Esophagus squamous epithelium (tissue), 5 donors: Measurements from ENCODE around the gene F2RL3. TPM values are rescaled to one million over a fixed set of nuclear protein-coding genes. Genes with fewer than 3 reads are reported as not detected.

Source experiments
- DNase-seq: peaks from one replicate; lab custom pipeline; 2025; lab: John Stamatoyannopoulos, UW
- H3K27ac ChIP-seq, 4 donors: fragments of 200-600 bp; sonication (generic); one replicate each; pipeline ENCODE4 v1.5.1; 2016 to 2019; ENCODE audit warnings: mild to moderate bottlenecking in 1 of 4
- H3K27me3 ChIP-seq, 4 donors: fragments of 200-600 bp; sonication (generic); 1 replicate in 3 of 4; 2 replicates in 1 of 4; pipeline versions ENCODE4 v1.5.1 to v1.6.0; 2017 to 2021; ENCODE audit warnings: antibody characterized with exemption in 1 of 4
- H3K36me3 ChIP-seq, 3 donors: fragments of 200-600 bp; sonication (generic); one replicate each; pipeline ENCODE4 v1.5.1; 2016 to 2019
- H3K4me1 ChIP-seq, 3 donors: fragments of 200-600 bp; sonication (generic); one replicate each; pipeline ENCODE4 v1.5.1; 2017 to 2019
- H3K4me3 ChIP-seq, 4 donors: fragments of 200-600 bp; sonication (generic); 1 replicate in 3 of 4; 2 replicates in 1 of 4; pipeline ENCODE4 v1.5.1; 2016 to 2019; ENCODE audit warnings: mild to moderate bottlenecking in 2 of 4, moderate library complexity in 1 of 4
- H3K9me3 ChIP-seq, 3 donors: fragments of 200-600 bp; sonication (generic); one replicate each; pipeline ENCODE4 v1.5.1; 2016 to 2019
- CTCF ChIP-seq, 6 experiments: fragments of 450-650 bp in 4 of 6; fragments of 200-600 bp in 2 of 6; sonication (generic) in 2 of 6; IDR thresholded peaks; one replicate each; pipeline ENCODE4 v1.5.1; 2016 to 2019; ENCODE audit warnings: antibody characterized with exemption in 6 of 6, mild to moderate bottlenecking in 4 of 6, moderate library complexity in 4 of 6
- POLR2A ChIP-seq, 4 donors: fragments of 450-650 bp; IDR thresholded peaks; one replicate each; pipeline ENCODE4 v1.6.1; 2017; ENCODE audit warnings: antibody characterized with exemption in 4 of 4, mild to moderate bottlenecking in 4 of 4, moderate library complexity in 3 of 4
- WGBS, 2 donors: methylation state at CpG; one replicate each; pipeline ENCODE4 v1.1.5; 2018; 5-methylcytosine and 5-hydroxymethylcytosine counted together
- intact Hi-C: fragments of 100-400 bp; cut with DNase I; formaldehyde crosslinking; loops from one replicate; pipeline ENCODE4 v1.15.0; 2022
- total RNA-seq, 4 donors: library from RNA; depleted of rRNA; stranded (reverse); fragments of >200 nt; gene quantifications; one replicate each; pipeline ENCODE4 v1.1.0, GENCODE V29; 2016
- donor health status: DM: yes; HTN: yes; CAD: no.

F2RL3 gene
- total RNA-seq, 4 donors from 2014 or later, result 0.27 to 1.1 (median 0.81) TPM

GRCh38 chr19:16917401-16917800 lies 28.6 kb downstream of the F2RL3 start:
- intact Hi-C loops, result no loop called here
- peaks cover 0 to 42% (median 36%) of the 10 kb centered on the region in 3 donors for H3K9me3 ChIP-seq
- TF ChIP-seq POLR2A (IDR thresholded peaks at IDR 0.05) (no peak), CTCF (IDR thresholded peaks at IDR 0.05) (no peak)
- H3K36me3 ChIP-seq, result no peaks in the 10 kb centered on the region
- 78 to 87% methylated on average over 7 of the region's 7 CpGs for WGBS, 2 donors
- peaks cover 0 to 18% (median 0%) of the 10 kb centered on the region in 3 donors for H3K4me1 ChIP-seq
- DNase-seq, result no peak
- H3K27me3 ChIP-seq, result peaks cover 0 to 17% (median 0%) of the 10 kb centered on the region in 4 donors
- no peak overlapping the region for H3K4me3 ChIP-seq
- H3K27ac ChIP-seq, result no peak overlapping the region

GRCh38 chr19:16919496-16919895 lies 30.7 kb downstream of the F2RL3 start:
- TF ChIP-seq POLR2A (IDR thresholded peaks at IDR 0.05) (no peak), CTCF (IDR thresholded peaks at IDR 0.05) (no peak)
- H3K27ac ChIP-seq, result no peak overlapping the region
- DNase-seq, result no peak
- WGBS, 2 donors, result 79 to 96% methylated on average over 4 of the region's 4 CpGs
- peaks cover 0 to 19% (median 0%) of the 10 kb centered on the region in 4 donors for H3K27me3 ChIP-seq
- H3K4me1 ChIP-seq, result peaks cover 0 to 18% (median 0%) of the 10 kb centered on the region in 3 donors
- intact Hi-C loops, result no loop called here
- no peak overlapping the region for H3K4me3 ChIP-seq
- H3K9me3 ChIP-seq, result peaks cover 0 to 21% (median 21%) of the 10 kb centered on the region in 3 donors
- H3K36me3 ChIP-seq, result no peaks in the 10 kb centered on the region

GRCh38 chr19:16920816-16921529 lies 32.2 kb downstream of the F2RL3 start:
- DNase-seq, result no peak
- peaks cover 0 to 24% (median 16%) of the 10 kb centered on the region in 3 donors for H3K9me3 ChIP-seq
- H3K27ac ChIP-seq, result peak overlapping the region in 1 of 4 donors; percentile 72
- peaks cover 0 to 18% (median 0%) of the 10 kb centered on the region in 3 donors for H3K4me1 ChIP-seq
- peaks cover 0 to 12% (median 0%) of the 10 kb centered on the region in 4 donors for H3K27me3 ChIP-seq
- H3K36me3 ChIP-seq, result no peaks in the 10 kb centered on the region
- 22 to 71% methylated on average over 6 to 9 of the region's 12 CpGs for WGBS, 2 donors
- H3K4me3 ChIP-seq, result no peak overlapping the region
- TF ChIP-seq CTCF (IDR thresholded peaks at IDR 0.05), result no peak
- TF ChIP-seq POLR2A (IDR thresholded peaks at IDR 0.05), result no peak
- intact Hi-C loops, result no loop called here

GRCh38 chr19:16921766-16922591 lies 33.2 kb downstream of the F2RL3 start:
- Histone ChIP-seq H3K36me3 (no peaks in the 10 kb centered on the region), H3K27me3 (peaks cover 0 to 12% (median 0%) of the 10 kb centered on the region in 4 donors), H3K4me1 (peaks cover 0 to 18% (median 0%) of the 10 kb centered on the region in 3 donors), H3K27ac (no peak overlapping the region), H3K4me3 (no peak overlapping the region), H3K9me3 (peaks cover 0 to 25% (median 16%) of the 10 kb centered on the region in 3 donors)
- WGBS, 2 donors, result 82 to 85% methylated on average over 6 to 7 of the region's 21 CpGs
- no peak for DNase-seq
- intact Hi-C loops, result no loop called here
- TF ChIP-seq POLR2A (IDR thresholded peaks at IDR 0.05) (no peak), CTCF (IDR thresholded peaks at IDR 0.05) (no peak)

GRCh38 chr19:16922592-16922934 lies 33.8 kb downstream of the F2RL3 start:
- H3K27ac ChIP-seq, result no peak overlapping the region
- H3K4me1 ChIP-seq, result peaks cover 0 to 18% (median 0%) of the 10 kb centered on the region in 3 donors
- 73 to 75% methylated on average over 1 of the region's 1 CpG for WGBS, 2 donors
- H3K9me3 ChIP-seq, result peaks cover 0 to 25% (median 16%) of the 10 kb centered on the region in 3 donors
- no peak for TF ChIP-seq CTCF (IDR thresholded peaks at IDR 0.05)
- intact Hi-C loops, result no loop called here
- no peak overlapping the region for H3K4me3 ChIP-seq
- no peaks in the 10 kb centered on the region for H3K36me3 ChIP-seq
- no peak for DNase-seq
- H3K27me3 ChIP-seq, result peaks cover 0 to 12% (median 0%) of the 10 kb centered on the region in 4 donors
